MM.1S (cell line): Measurements from ENCODE around the gene MACROD2.

Experiments
- DNase-seq: peaks from one replicate; pipeline ENCODE4 v3.0.0-alpha.2; 2015
- H2AFZ ChIP-seq: fragments of 300-600 bp; sonication (generic); 2 replicates; pipeline ENCODE4 v1.6.0; 2016; ENCODE audit warnings: antibody characterized with exemption, low read length
- H3F3A ChIP-seq: fragments of 300-600 bp; sonication (generic); 2 replicates; pipeline ENCODE4 v1.6.1; 2016; ENCODE audit warnings: mild to moderate bottlenecking, antibody characterized with exemption, low read length, moderate library complexity, mixed read lengths; ENCODE audit not compliant: insufficient read depth
- H3K27ac ChIP-seq: fragments of 300-600 bp; sonication (generic); 2 replicates; pipeline ENCODE4 v1.5.1; 2016; ENCODE audit warnings: mild to moderate bottlenecking, low read length
- H3K27me3 ChIP-seq: fragments of 300-600 bp; sonication (generic); replicated peaks from 2 replicates; pipeline ENCODE4 v1.6.0; 2016; ENCODE audit warnings: low read length; ENCODE audit not compliant: insufficient read depth
- H3K36me3 ChIP-seq: fragments of 300-600 bp; sonication (generic); replicated peaks from 2 replicates; pipeline ENCODE4 v1.6.1; 2016; ENCODE audit warnings: mild to moderate bottlenecking, low read length, mixed read lengths; ENCODE audit not compliant: insufficient read depth
- H3K4me1 ChIP-seq: fragments of 300-600 bp; sonication (generic); 2 replicates; pipeline ENCODE4 v1.6.1; 2016; ENCODE audit warnings: low read length, mixed read lengths
- H3K4me2 ChIP-seq: fragments of 300-600 bp; sonication (generic); 2 replicates; pipeline ENCODE4 v1.6.0; 2016; ENCODE audit warnings: low read depth, low read length
- H3K4me3 ChIP-seq: fragments of 300-600 bp; sonication (generic); 2 replicates; pipeline ENCODE4 v1.5.1; 2016; ENCODE audit warnings: low read length, mixed read lengths
- H3K79me2 ChIP-seq: fragments of 300-600 bp; sonication (generic); 2 replicates; pipeline ENCODE4 v1.6.1; 2016; ENCODE audit warnings: mixed run types, low read length, mixed read lengths
- H3K9ac ChIP-seq: fragments of 300-600 bp; sonication (generic); 2 replicates; pipeline ENCODE4 v1.6.1; 2016; ENCODE audit warnings: low read length, mixed read lengths
- H3K9me2 ChIP-seq: fragments of 300-600 bp; sonication (generic); replicated peaks from 2 replicates; pipeline ENCODE4 v1.6.1; 2016; ENCODE audit warnings: mild to moderate bottlenecking, low read length, mixed read lengths; ENCODE audit not compliant: insufficient read depth
- H3K9me3 ChIP-seq: fragments of 300-600 bp; sonication (generic); replicated peaks from 2 replicates; pipeline ENCODE4 v1.6.1; 2016; ENCODE audit warnings: mild to moderate bottlenecking, low read length, mixed read lengths; ENCODE audit not compliant: insufficient read depth
- H4K20me1 ChIP-seq: fragments of 300-600 bp; sonication (generic); 2 replicates; pipeline ENCODE4 v1.6.1; 2016; ENCODE audit warnings: mild to moderate bottlenecking, low read length, moderate library complexity, mixed read lengths; ENCODE audit not compliant: insufficient read depth
- CTCF ChIP-seq: fragments of 300-600 bp; sonication (generic); IDR thresholded peaks from 2 replicates; pipeline ENCODE4 v1.5.1; 2016; ENCODE audit warnings: antibody characterized with exemption, low read length, mixed read lengths
- EZH2 ChIP-seq: fragments of 300-600 bp; sonication (generic); optimal IDR thresholded peaks from 2 replicates; pipeline ENCODE3; 2017; ENCODE audit warnings: low read depth, mild to moderate bottlenecking, antibody characterized with exemption, low read length, mixed read lengths
- EZH2phosphoT487 ChIP-seq: fragments of 300-600 bp; sonication (generic); IDR thresholded peaks from 2 replicates; pipeline ENCODE4 v1.6.1; 2018; ENCODE audit warnings: antibody characterized with exemption, low read length

The MACROD2 gene

GRCh38 chr20:15909995-15910394, 1914.7 kb downstream of the MACROD2 start:
- no peak overlapping the region for H3K4me3 ChIP-seq
- H2AFZ ChIP-seq, result no peak overlapping the region
- H3K27ac ChIP-seq, result no peak overlapping the region
- H3K4me2 ChIP-seq, result no peak overlapping the region
- H4K20me1 ChIP-seq, result no peaks in the 10 kb centered on the region
- no peaks in the 10 kb centered on the region for H3K79me2 ChIP-seq
- no peaks in the 10 kb centered on the region for H3K4me1 ChIP-seq
- DNase-seq, result no peak
- H3K36me3 ChIP-seq, result no peaks in the 10 kb centered on the region
- no peaks in the 10 kb centered on the region for H3K27me3 ChIP-seq
- TF ChIP-seq EZH2 (no peak), CTCF (no peak), EZH2phosphoT487 (no peak)
- no peaks in the 10 kb centered on the region for H3F3A ChIP-seq
- no peaks in the 10 kb centered on the region for H3K9me2 ChIP-seq
- H3K9me3 ChIP-seq, result no peaks in the 10 kb centered on the region
- H3K9ac ChIP-seq, result no peak overlapping the region

DNA sequence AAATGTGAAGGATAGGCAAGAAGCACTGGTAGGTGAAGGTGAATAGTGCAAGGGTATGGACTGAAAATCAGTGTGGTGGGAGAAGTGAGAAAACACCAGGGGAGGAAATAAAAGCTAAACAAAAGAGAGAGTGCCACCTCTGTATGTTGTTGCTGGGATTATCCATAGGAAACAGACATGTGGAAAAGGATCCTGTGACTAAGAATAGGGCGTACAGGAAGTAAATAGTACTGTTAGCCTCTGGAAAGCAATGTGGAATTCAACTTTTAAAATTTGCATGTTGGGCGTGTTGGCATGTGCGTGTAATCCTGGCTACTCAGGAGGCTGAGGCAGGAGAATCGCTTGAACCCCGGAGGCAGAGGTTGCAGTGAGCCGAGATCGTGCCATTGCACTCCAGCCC, 1916.3 kb downstream of the MACROD2 start:
- H3K79me2 ChIP-seq, result no peaks in the 10 kb centered on the region
- no peak overlapping the region for H3K4me3 ChIP-seq
- no peaks in the 10 kb centered on the region for H3K27me3 ChIP-seq
- H3F3A ChIP-seq, result no peaks in the 10 kb centered on the region
- H3K4me1 ChIP-seq, result no peaks in the 10 kb centered on the region
- H3K9me3 ChIP-seq, result no peaks in the 10 kb centered on the region
- no peak overlapping the region for H3K27ac ChIP-seq
- DNase-seq, result no peak
- no peak overlapping the region for H3K9ac ChIP-seq
- TF ChIP-seq EZH2 (no peak), EZH2phosphoT487 (no peak), CTCF (no peak)
- H3K36me3 ChIP-seq, result no peaks in the 10 kb centered on the region
- H3K9me2 ChIP-seq, result no peaks in the 10 kb centered on the region
- no peak overlapping the region for H3K4me2 ChIP-seq
- H4K20me1 ChIP-seq, result no peaks in the 10 kb centered on the region
- H2AFZ ChIP-seq, result no peak overlapping the region

- no peak overlapping the region for H3K4me2 ChIP-seq
- H3F3A ChIP-seq, result no peaks in the 10 kb centered on the region
- no peaks in the 10 kb centered on the region for H3K9me3 ChIP-seq
- no peaks in the 10 kb centered on the region for H3K79me2 ChIP-seq
- H3K27me3 ChIP-seq, result no peaks in the 10 kb centered on the region
- H2AFZ ChIP-seq, result no peak overlapping the region
- TF ChIP-seq CTCF (no peak), EZH2phosphoT487 (no peak), EZH2 (no peak)
- H3K4me3 ChIP-seq, result no peak overlapping the region
- H3K9me2 ChIP-seq, result no peaks in the 10 kb centered on the region
- no peak for DNase-seq
- H3K27ac ChIP-seq, result no peak overlapping the region
- no peak overlapping the region for H3K9ac ChIP-seq
- H3K4me1 ChIP-seq, result peaks cover under 1% of the 10 kb centered on the region; the same call in 1 of the 2 replicates
- no peaks in the 10 kb centered on the region for H4K20me1 ChIP-seq
- H3K36me3 ChIP-seq, result no peaks in the 10 kb centered on the region
Measured at GRCh38 chr20:15913391-15914025, 1918.2 kb downstream of the MACROD2 start.
